HG02678 (cell line): ENCODE data around the gene RAB3A.
"Not testable (repeated sequence)": the region's sequence is repeated elsewhere in the genome, so short reads cannot be mapped to it uniquely, and the experiment has no call there.

Experiments
- ATAC-seq: cut with Tn5 transposase; IDR thresholded peaks from one replicate; pipeline ENCODE4 v1.9.1; 2021; ENCODE audit warnings: mild to moderate bottlenecking, moderate library complexity; ENCODE audit not compliant: unreplicated experiment

The RAB3A gene

GRCh38 chr19:18224525-18225354 is 20.9 kb upstream of the RAB3A start:
- peak; percentile 98 for ATAC-seq

- ATAC-seq, result no peak
These were observed 20.1 kb upstream of the RAB3A start for GRCh38 chr19:18223860-18224524.

- no peak for ATAC-seq
These were observed 18.2 kb upstream of the RAB3A start for GRCh38 chr19:18221815-18222725.

GRCh38 chr19:18220632-18221275 is 16.9 kb upstream of the RAB3A start:
- ATAC-seq, result no peak

- ATAC-seq, result no peak
These were observed 16.2 kb upstream of the RAB3A start for GRCh38 chr19:18219911-18220631.

GRCh38 chr19:18218600-18218999 is 14.8 kb upstream of the RAB3A start:
- no peak for ATAC-seq

GRCh38 chr19:18218159-18218558 is 14.3 kb upstream of the RAB3A start:
- ATAC-seq, result no peak

- no peak for ATAC-seq
These were observed 12.9 kb upstream of the RAB3A start for GRCh38 chr19:18216789-18217188.

GRCh38 chr19:18214779-18215433 is 11.1 kb upstream of the RAB3A start:
- ATAC-seq, result no peak

- no peak for ATAC-seq
These were observed 7.8 kb upstream of the RAB3A start for GRCh38 chr19:18211683-18212082.

- ATAC-seq, result not testable (repeated sequence)
These were observed 6.1 kb upstream of the RAB3A start for GRCh38 chr19:18209912-18210311.

- ATAC-seq, result no peak
These were observed 4.5 kb upstream of the RAB3A start for GRCh38 chr19:18208098-18208951.

- ATAC-seq, result no peak
These were observed 2.2 kb upstream of the RAB3A start for GRCh38 chr19:18206018-18206417.

GRCh38 chr19:18205200-18205892 is 1.5 kb upstream of the RAB3A start:
- no peak for ATAC-seq

GRCh38 chr19:18204394-18205199 is 755 bp upstream of the RAB3A start:
- ATAC-seq, result peak; percentile 17

- ATAC-seq, result peak; percentile 1
These were observed 407 bp downstream of the RAB3A start for GRCh38 chr19:18203408-18203862.

GRCh38 chr19:18202778-18203407 is 949 bp downstream of the RAB3A start:
- no peak for ATAC-seq
